Duodenal mucosa (tissue), 2 donors: Measurements from ENCODE around the gene TBC1D17.

Experiments used
- H3K27ac ChIP-seq: one replicate; pipeline ENCODE4 v1.7.0; 2013; ENCODE audit warnings: low read depth, low read length
- H3K27me3 ChIP-seq, 2 donors: one replicate each; pipeline ENCODE4 v1.7.0; 2013; ENCODE audit warnings: low read length in 2 of 2, control low read depth in 1 of 2; ENCODE audit not compliant: insufficient read depth in 2 of 2, control insufficient read depth in 1 of 2
- H3K36me3 ChIP-seq, 2 donors: one replicate each; pipeline ENCODE4 v1.7.0; 2013; ENCODE audit warnings: low read length in 2 of 2, control low read depth in 1 of 2; ENCODE audit not compliant: insufficient read depth in 2 of 2, control insufficient read depth in 1 of 2
- H3K4me1 ChIP-seq, 2 donors: one replicate each; pipeline ENCODE4 v1.7.0; 2013; ENCODE audit warnings: low read length in 2 of 2, control low read depth in 1 of 2; ENCODE audit not compliant: insufficient read depth in 2 of 2, control insufficient read depth in 1 of 2
- H3K4me3 ChIP-seq, 2 donors: one replicate each; pipeline ENCODE4 v1.7.0; 2013; ENCODE audit warnings: low read length in 2 of 2, low read depth in 1 of 2
- H3K9ac ChIP-seq, 2 donors: one replicate each; pipeline ENCODE4 v1.7.0; 2013; ENCODE audit warnings: low read length in 2 of 2, low read depth in 1 of 2
- H3K9me3 ChIP-seq, 2 donors: one replicate each; pipeline ENCODE4 v1.7.0; 2013; ENCODE audit warnings: low read length in 2 of 2, control low read depth in 1 of 2; ENCODE audit not compliant: control insufficient read depth in 1 of 2

The TBC1D17 gene

DNA sequence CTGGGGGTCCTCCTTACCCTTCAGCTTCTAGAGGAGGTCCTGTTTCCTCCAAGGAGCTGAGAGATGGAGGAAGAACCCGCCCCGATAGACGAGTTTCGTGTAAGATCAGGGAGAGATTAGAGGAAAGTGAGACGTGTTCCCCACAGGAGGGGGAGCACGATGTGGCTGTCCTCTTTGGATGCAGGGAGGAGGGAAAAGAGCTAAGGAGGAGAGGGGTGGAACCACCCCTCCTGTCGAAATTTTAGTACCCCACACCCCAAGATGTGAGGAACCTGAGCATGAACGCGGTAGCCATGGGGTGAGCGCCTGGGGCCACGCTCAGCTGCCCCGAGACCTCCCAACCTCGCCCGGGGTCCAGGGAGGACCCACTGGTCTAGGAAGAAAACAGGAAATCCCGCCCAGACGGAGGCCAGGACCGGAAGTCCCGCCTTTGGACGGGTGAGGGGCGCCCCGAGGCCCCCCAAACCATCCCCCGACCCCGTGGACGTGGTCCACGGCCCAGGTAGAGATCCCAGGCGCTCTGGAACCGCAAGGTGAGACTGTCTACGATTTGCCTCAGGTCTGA is 1.6 kb upstream of the TBC1D17 start:
- Histone ChIP-seq H3K4me1 (peaks cover 27 to 31% of the 10 kb centered on the region in 2 donors), H3K27ac (peak overlapping the region; percentile 98), H3K27me3 (no peaks in the 10 kb centered on the region), H3K36me3 (peaks cover 8 to 26% of the 10 kb centered on the region in 2 donors), H3K9me3 (no peaks in the 10 kb centered on the region), H3K4me3 (peak overlapping the region; percentile 95 to 99), H3K9ac (peak overlapping the region; percentile 95 to 100)

- Histone ChIP-seq H3K4me3 (peak overlapping the region; percentile 95 to 99), H3K9ac (peak overlapping the region; percentile 95 to 100), H3K27ac (peak overlapping the region; percentile 98), H3K27me3 (no peaks in the 10 kb centered on the region), H3K36me3 (peaks cover 10 to 32% of the 10 kb centered on the region in 2 donors), H3K4me1 (peaks cover 26 to 28% of the 10 kb centered on the region in 2 donors), H3K9me3 (no peaks in the 10 kb centered on the region)
Measured at GRCh38 chr19:49876422-49877019, 981 bp upstream of the TBC1D17 start.

GRCh38 chr19:49877879-49878743 is 609 bp downstream of the TBC1D17 start:
- H3K27ac ChIP-seq: peak overlapping the region; percentile 98
- H3K27me3 ChIP-seq: no peaks in the 10 kb centered on the region
- H3K9me3 ChIP-seq: peaks cover 0 to 4% of the 10 kb centered on the region in 2 donors
- H3K4me3 ChIP-seq: peak overlapping the region; percentile 95 to 99
- H3K9ac ChIP-seq: peak overlapping the region; percentile 72 to 86
- H3K36me3 ChIP-seq: peaks cover 22 to 48% of the 10 kb centered on the region in 2 donors
- H3K4me1 ChIP-seq: peaks cover 26 to 28% of the 10 kb centered on the region in 2 donors

DNA sequence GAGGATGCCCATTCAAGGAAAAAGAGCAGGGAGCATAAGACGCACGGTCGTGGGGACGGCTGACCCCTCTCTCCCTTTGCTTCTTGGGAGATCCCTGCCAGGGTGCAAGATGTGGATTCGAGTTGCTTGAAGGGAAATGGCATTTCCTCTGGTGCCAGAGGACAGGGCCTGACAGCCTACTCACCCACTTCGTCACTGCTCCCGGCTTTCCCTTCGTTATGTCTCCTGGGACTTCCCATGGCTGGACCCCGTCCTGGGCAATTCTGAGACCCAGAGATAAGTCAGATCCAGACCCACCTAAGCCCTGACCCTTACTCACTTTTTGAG is 1.2 kb downstream of the TBC1D17 start:
- H3K9me3 ChIP-seq: peaks cover 0 to 4% of the 10 kb centered on the region in 2 donors
- no peaks in the 10 kb centered on the region for H3K27me3 ChIP-seq
- peaks cover 26 to 28% of the 10 kb centered on the region in 2 donors for H3K4me1 ChIP-seq
- peak overlapping the region; percentile 72 to 86 for H3K9ac ChIP-seq
- H3K4me3 ChIP-seq: peak overlapping the region in 1 of 2 donors; percentile 95
- H3K27ac ChIP-seq: no peak overlapping the region
- peaks cover 28 to 54% of the 10 kb centered on the region in 2 donors for H3K36me3 ChIP-seq

DNA sequence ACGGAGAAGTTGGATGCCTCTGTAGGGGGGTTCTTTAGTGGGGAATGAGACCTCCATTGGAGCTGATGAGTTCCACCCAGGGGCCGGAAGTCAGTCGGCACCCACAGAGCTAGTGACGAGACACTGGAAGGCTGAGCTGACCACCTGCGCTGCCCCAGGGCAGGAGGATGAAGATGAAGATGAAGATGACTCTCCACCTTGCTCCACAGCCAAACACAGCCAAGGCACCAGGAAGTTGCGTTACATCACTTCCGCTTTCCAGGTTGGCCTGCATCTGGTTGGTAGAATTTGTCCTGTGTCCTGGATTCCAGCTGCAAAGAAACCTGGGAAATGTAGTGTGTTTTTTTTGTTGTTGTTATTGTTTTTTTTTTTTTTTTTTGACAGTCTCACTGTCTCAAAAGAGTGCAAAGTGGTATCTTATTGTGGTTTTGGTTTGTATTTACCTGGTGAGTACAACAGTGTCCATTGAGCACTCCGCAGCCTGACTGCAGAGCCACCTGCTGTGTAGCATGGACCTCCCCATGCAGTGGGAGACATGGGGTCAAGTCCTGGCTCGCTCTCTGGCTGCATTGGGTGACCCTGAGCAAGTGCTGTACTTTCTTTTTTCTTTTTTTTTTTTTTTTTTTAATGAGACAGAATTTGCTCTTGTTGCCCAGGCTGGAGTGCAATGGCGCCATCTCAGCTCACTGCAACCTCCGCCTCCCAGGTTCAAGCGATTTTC is 1.9 kb downstream of the TBC1D17 start:
- Histone ChIP-seq H3K9ac (no peak overlapping the region), H3K4me3 (no peak overlapping the region), H3K27ac (no peak overlapping the region), H3K27me3 (no peaks in the 10 kb centered on the region), H3K36me3 (peaks cover 31 to 58% of the 10 kb centered on the region in 2 donors), H3K9me3 (peaks cover 0 to 4% of the 10 kb centered on the region in 2 donors), H3K4me1 (peaks cover 26 to 28% of the 10 kb centered on the region in 2 donors)

- Histone ChIP-seq H3K36me3 (peaks cover 31 to 62% of the 10 kb centered on the region in 2 donors), H3K9ac (no peak overlapping the region), H3K4me1 (peaks cover 18 to 25% of the 10 kb centered on the region in 2 donors), H3K9me3 (peaks cover 0 to 4% of the 10 kb centered on the region in 2 donors), H3K27ac (no peak overlapping the region), H3K27me3 (no peaks in the 10 kb centered on the region), H3K4me3 (no peak overlapping the region)
Measured at GRCh38 chr19:49880162-49880869, 2.8 kb downstream of the TBC1D17 start.

DNA sequence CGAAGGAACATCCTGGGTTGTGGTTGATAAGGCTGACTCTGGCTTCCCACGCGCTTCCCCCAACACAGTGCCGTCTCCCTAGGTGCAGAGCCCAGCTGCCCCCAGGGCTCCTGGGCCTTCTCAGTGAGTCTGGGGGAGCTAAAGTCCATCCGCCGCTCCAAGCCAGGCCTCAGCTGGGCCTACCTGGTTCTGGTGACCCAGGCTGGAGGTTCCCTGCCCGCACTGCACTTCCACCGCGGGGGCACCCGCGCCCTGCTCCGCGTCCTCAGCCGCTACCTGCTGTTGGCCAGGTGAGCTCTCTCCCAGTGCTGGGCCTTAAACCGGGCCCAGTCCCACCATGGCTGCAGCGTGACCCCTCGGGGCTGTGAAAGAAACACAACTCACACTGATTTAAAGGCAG is 3.7 kb downstream of the TBC1D17 start:
- no peaks in the 10 kb centered on the region for H3K27me3 ChIP-seq
- peaks cover 31 to 62% of the 10 kb centered on the region in 2 donors for H3K36me3 ChIP-seq
- H3K9ac ChIP-seq: no peak overlapping the region
- no peak overlapping the region for H3K4me3 ChIP-seq
- peaks cover 14 to 18% of the 10 kb centered on the region in 2 donors for H3K4me1 ChIP-seq
- no peak overlapping the region for H3K27ac ChIP-seq
- peaks cover 0 to 4% of the 10 kb centered on the region in 2 donors for H3K9me3 ChIP-seq

- H3K27me3 ChIP-seq: no peaks in the 10 kb centered on the region
- no peak overlapping the region for H3K9ac ChIP-seq
- H3K36me3 ChIP-seq: peaks cover 31 to 62% of the 10 kb centered on the region in 2 donors
- peaks cover 0 to 4% of the 10 kb centered on the region in 2 donors for H3K9me3 ChIP-seq
- no peak overlapping the region for H3K27ac ChIP-seq
- peaks cover 14 to 18% of the 10 kb centered on the region in 2 donors for H3K4me1 ChIP-seq
- no peak overlapping the region for H3K4me3 ChIP-seq
Measured at GRCh38 chr19:49881672-49882394, 4.3 kb downstream of the TBC1D17 start.

DNA sequence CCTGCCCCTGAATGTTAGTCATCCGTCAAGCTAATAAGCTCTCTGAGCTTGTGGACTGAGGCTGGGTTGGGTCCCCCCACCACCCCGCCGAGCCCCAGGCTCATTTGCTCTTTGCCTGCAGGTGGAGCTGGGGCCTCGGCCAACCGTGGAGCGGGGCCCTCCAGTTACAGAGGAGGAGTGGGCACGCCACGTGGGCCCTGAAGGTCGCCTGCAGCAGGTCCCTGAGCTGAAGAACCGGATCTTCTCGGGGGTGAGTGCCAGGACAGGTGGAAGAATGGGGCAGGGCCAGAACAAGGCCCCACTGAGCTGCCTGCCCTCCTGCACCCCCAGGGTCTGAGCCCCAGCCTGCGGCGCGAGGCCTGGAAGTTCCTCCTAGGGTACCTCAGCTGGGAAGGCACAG is 5.1 kb downstream of the TBC1D17 start:
- Histone ChIP-seq H3K27ac (no peak overlapping the region), H3K4me1 (peaks cover 21 to 26% of the 10 kb centered on the region in 2 donors), H3K27me3 (no peaks in the 10 kb centered on the region), H3K4me3 (no peak overlapping the region), H3K9ac (no peak overlapping the region), H3K36me3 (peaks cover 31 to 62% of the 10 kb centered on the region in 2 donors), H3K9me3 (peaks cover 0 to 4% of the 10 kb centered on the region in 2 donors)
